ENCODE results near the gene MAD1L1.
"Not testable (repeated sequence)": the region's sequence is repeated elsewhere in the genome, so short reads cannot be mapped to it uniquely, and the experiment has no call there.

The MAD1L1 gene

DNA sequence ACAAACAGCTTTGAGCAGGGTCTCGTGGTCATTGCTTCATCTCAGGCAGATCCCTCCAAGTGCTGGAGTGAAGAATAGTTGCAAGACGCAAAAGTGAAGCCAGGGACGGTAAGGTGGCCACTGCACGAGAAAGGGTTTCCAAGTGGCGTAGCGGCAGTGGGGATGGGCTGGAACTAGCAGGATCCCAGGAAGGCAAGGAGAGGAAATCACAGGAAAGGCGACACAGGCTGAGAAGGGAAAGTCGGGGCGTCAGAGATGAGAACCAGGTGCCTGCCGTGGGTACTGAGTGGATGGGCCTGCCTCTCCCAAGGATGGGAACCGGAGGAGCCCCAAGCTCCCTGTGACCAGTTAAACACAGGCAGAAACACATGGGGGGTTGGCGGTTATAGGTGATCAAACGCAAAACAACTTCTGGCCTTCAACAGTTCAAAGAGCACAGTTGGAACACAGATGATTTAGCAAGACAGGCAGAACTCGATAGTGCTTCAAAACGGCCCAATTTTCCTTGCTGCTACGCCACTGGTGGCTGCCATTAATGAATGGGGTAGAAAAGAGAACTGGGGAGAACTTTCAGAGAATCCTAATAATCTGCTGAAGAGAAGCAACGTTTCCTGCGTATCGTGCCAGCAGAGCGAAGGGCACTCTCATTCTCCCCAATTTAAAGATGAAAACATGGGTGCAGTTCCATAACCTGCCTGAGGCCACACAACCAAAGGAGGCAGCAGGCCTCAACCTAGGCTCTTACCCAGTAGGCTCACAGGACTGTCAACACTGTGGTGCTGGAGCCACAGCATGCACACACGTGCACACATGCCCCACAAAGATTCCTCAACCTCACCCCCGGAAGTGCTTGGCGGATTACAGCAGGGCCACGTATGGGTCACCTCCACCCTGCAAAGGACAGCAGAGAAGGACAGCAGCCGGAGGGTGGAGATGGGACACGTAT lies 61.9 kb downstream of the MAD1L1 start:
- no peak for DNase-seq

DNA sequence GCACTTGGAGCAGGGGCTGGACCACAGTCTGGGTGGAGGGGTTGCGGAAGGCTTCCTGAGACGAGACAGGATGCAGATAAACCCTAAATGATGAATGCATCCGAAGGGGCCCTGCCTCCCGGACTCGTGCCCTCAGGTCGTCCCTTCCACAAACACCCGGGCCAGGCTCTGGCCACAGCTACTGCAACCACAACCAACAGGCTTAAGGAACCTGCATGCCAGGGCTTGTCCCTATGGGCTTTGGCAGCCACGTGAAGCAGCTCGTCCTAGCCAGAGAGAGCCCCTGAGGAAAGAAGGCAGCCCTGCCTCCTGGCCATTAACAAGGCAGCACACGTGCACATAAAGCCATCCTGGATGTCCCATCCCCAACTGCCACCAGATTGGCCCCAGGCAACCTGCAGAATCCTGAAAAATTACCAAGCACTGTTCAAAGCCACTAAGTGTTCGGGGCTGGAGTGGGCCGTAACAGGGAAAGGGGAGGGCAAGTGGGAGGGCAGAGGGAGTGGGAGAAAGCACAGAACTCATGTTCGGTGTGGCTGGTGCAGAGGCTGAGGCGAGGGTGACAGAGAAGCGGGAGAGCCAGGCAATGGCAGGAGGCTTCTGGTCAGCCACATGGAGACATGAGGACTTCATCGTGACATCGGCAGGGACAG lies 62.7 kb downstream of the MAD1L1 start:
- DNase-seq, result no peak

DNA sequence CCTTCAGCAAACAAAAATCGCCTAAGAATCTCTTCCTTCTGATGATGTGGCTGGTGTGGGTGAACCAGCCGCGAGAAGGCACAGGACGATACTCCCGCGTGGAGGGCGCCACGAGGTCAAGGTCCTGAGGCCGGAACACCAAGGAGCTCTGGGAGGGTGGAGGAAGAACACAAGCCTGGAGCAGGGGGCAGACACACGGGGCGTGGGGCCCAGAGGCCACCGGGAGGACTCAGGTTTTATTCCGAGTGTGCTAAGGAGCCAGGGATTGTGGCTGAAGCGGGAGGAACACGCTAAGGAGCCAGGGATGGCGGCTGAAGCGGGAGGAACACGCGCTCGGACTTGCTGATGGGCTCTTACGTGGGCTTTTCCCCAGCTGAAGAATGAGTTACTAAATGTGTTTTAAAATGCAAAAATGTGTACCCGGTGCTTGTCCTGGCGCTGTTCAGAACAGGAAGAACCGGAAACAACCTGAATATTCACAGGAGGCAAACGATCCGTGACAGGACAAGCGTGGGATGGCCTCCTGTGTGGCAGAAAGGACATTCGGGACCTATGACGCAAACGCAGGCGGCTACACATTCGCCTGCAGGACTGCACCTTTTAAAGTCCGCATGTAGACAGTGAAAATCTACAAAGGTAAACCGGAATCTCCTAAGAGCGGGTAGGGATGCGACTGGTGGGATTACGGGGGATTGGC lies 64.0 kb downstream of the MAD1L1 start:
- DNase-seq, result no peak

DNA sequence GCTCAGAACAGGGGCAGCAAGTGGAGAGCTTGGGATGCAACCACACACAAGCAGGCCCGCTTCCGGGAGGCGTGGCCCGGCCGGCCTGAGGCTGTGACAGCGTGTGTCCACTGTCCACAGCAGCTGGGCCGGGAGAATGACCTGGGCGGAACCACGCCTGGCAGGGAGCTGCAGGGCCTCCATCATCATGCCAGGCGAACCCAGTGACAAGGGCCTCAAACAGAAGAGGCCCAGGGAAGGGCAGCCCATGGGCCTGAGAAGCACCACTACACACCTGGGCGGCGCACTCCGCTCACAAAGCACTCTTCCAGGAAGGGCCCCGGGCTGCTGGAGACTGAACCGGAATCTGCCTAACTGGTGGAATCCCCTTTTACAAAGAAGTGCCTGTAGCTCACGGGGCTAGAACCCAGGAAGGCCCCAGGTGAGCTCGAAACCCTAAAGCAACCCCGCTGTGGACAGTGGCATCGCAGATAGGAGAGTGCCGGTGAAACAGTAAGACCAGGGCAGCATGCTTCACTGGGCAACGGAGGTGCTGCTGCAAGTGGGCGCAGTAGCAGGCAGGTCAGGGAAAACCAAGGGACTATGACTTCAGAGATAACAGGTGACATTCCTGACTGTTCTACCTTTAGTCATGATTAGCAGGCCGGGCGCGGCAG lies 66.0 kb downstream of the MAD1L1 start:
- no peak for DNase-seq

DNA sequence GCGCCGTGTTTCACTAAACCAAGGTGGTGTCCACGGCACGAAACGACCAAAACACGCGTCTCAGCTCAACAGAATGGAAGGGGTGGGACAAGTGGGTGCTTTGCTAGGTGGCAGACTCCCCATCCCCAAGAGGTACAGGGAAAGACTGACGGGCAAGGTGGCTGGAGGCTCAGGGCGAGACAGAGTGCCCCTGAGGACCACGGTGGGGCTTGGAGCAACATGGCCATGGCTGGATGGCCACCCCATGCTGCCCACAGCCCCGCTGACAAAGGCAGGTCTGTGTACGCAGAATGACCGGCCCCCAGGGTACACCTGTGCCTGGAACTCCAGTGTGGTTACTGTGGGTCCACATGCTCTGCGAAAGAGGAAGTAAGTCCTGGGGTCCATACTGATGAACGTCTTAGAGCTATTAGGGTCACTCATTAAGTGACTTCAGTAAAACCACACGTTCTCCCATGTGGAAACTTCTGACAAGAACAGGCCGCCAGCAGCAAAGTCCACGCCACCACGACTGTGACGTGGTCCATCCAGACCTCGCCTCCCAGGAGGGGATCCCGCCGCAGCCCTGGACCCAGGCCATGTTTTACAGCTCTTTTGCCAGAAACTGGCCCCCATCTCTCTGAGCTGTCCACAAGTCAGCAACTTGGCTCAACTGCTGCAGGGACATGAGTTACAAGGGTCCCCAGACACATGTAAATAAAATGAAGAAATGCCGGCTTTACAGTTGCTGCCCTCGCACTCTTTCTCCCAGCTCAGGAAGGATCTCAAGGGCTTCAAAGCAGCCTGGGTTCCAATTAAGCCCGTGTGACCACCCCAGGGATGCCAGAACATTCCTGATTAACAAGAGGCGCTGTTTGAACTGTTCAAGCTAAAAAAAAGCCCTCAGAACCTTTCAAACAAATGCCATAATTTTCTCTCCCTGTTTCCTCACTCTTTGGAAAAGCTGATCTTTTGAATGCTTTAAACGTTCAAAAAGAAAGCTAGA lies 66.8 kb downstream of the MAD1L1 start:
- no peak for DNase-seq

DNA sequence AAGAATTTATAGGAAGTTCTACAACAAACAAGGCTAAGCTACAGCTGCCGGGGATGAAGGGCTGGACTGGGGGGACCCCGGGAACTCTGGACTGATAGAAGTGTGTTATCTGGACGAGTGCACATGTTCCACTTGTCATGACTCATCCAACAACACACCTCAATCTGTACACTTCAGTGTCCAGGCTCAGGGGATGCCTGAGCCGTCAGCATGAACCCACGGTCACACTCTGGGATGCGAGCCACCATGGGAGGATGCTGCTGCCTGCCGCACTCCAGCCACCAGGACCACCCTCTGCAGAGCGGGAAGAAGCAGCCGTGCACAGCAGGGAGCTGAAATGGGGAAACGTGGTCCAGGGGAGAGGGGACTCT lies 67.5 kb downstream of the MAD1L1 start:
- DNase-seq, result no peak

DNA sequence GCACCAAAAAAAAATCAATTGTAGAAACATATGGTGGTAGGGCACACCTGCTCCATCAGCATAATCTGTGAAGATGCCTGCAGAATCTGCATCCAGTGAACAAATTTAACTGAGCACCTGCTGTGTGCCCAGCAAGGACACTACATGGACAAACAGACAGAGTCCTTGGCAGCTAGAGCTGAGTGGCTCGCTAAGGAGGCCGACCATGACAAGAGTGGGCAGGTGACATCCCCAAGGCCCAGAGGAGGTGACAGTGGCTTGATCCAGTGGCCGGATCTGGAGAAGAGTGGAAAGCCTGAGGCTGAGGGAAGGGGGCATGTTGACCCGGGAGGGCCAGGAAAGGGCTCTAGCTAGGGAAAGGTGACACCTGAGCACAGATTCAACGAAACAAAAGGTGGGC lies 68.1 kb downstream of the MAD1L1 start:
- DNase-seq, result no peak

DNA sequence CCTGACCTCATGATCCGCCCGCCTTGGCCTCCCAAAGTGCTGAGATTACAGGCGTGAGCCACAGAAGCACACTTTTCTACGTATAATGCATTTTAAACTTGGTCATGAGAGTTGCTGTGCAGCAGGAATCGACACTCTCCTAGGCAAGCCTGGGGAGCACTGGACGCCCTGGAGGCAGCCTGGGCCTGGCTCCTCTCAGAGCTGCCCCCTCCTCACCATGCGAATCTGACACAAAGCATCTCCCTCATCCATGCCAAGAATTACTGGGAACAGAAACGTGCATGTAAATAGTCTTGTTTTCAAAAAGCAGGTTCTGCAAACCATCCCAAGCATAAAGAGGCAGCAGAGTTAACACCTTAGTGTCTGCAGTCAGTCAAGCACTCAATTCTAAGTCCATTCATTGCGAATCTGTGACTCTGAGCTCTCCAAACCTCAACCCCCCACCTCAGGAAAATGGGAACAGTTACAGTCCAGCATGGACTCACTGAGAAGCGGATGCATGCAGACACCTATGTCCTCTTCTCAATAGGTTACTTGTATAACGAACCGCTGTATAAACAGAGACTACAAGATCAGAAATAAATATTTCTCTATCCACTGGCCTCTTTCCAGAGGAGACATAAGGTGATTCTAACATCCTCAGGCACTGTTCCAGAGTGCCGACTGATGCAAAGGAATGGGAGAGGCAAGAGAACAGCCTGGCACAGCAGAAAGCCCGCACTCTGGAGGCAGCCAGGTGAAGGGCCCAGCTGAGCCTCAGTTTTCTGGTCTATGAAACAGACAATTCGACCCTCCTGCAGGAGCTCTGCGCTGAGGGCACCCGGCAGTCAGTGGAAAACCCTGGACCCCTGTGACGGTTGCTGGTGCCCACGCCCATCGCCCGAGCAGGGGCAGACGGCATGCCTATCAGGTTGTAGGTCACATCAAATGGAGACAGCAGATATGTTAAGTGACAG lies 68.9 kb downstream of the MAD1L1 start:
- DNase-seq, result no peak

DNA sequence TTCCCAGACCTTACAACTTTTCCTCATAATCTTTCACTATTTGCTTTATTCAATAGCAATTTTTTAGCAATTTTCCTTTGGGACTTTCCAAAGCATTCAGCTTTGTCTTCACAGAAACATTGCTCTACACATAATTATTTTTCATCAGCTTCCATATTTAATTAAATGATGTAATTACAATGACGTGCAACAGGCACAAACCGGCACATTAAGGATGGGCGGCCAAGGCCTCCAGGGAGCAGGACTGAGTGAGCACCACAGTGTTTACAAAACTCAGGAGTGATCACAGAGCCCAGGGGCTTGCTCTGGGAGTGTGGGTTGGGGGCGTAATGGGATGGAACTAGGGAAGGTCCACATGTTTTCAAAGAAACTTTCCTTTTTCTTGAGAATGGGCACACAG lies 69.8 kb downstream of the MAD1L1 start:
- no peak for DNase-seq

DNA sequence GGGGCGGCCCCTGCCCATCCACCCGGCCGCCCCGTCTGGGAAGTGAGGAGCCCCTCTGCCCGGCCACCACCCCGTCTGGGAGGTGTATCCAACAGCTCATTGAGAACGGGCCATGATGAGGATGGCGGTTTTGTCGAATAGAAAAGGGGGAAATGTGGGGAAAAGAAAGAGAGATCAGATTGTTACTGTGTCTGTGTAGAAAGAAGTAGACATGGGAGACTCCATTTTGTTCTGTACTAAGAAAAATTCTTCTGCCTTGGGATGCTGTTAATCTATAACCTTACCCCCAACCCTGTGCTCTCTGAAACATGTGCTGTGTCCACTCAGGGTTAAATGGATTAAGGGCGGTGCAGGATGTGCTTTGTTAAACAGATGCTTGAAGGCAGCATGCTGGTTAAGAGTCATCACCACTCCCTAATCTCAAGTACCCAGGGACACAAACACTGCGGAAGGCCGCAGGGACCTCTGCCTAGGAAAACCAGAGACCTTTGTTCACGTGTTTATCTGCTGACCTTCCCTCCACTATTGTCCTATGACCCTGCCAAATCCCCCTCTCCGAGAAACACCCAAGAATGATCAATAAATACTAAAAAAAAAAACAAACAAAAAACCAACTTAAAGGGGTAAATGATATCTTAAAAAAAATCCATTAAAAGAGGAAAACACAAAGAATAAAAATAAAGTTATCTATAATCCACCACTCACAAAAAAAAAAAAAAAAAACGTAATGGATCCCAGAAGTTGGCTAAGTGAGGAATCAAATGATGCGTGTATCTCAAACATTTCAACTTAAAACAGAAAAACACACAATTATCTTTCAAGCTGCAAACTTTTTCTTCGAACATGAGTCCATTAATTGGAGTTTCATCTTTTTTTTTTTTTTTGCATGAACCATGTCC lies 70.5 kb downstream of the MAD1L1 start:
- not testable (repeated sequence) for DNase-seq

DNA sequence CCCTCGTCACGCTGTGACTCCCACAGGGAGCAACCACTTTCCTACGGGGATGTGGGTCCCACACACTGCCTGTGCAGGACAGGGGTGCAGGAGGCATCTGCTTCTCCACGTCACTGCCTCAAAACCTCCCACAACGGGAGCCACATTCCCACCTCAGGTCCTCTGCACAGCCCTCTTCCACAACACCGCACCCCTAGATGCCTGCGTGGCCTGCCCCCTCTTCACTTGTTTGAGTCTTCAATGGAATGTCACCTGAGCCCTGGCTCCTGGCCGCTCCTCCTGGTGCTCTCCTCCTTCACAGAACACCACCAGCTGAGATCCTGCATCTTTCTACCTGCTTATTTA lies 73.6 kb downstream of the MAD1L1 start:
- DNase-seq, result no peak

DNA sequence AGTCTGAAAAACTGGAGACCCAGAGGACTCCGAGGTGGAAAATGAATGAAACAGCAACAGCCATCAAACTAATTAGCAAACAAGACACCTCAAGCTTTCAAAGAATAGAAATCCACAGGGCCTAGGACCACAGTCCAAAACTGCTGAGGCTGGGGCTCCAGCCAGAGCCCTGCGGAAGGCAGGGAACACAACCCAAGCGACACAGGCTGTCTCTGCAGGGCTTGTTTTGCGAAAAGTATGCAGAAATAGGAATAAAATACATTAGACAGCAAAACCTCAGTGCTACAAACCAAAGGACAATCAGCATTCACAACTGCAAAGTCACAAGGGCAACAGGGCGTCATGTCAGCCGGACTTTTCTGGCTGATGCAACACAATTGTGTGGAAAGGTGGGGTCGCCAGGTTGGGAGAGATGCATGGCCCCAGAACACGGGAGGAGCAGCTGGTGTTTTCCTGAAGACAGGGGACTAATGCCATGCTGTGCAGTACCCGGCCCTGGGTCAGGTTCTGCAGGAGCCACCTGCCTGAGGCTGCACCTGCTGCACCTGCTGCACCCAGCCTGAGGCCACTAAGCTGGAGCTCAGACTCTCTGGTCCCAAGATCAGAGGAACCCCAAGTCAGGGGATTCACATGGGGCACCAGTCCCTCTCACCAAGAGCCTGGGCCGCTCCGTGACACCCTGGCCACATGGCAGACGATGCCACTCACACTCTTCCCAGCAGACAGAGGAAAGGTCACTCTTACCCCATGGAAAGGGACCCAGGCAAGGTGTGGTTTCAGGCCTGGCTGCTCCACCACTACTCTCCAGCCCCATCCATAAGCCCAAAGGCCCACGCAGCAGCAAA lies 74.2 kb downstream of the MAD1L1 start:
- DNase-seq, result no peak

DNA sequence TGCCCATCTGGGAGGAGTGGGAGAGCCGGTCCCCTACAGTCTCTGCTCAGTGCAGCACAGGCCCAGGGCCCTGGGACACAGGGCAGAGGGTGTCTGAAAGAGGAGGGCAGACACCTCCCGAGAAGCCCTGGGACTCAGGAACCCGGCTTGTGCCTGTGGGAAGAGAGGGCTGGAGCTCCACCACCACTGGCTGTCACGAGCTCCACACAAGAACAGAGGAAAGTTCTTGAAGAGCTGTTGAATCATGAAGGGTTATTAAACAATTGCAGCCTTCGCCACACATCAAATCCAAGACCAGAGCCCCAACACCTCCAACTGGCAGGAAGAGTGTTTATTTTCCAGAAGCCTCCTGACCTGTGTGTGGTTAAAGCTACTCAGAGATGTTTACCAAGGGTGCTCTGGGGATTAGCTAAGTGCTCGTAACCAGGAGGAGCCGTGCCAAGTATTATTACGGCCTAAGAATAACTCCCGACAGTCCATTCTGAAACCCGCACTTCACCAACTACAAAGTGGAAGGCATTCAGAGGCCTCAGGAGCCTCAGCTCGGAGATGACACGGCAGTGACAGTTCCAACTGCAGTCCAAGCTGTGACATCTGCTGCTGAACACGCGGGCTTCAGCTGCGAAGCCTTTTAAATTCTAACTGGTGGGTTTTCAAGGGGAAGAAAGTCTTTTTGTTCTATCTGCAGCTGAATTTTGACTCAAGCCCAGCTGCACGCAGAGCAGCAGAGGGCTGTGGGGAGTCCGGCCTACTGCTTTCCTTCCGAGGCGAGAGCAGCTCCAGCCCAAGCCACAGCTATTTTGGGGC lies 75.1 kb downstream of the MAD1L1 start:
- peak; percentile 36 for DNase-seq

DNA sequence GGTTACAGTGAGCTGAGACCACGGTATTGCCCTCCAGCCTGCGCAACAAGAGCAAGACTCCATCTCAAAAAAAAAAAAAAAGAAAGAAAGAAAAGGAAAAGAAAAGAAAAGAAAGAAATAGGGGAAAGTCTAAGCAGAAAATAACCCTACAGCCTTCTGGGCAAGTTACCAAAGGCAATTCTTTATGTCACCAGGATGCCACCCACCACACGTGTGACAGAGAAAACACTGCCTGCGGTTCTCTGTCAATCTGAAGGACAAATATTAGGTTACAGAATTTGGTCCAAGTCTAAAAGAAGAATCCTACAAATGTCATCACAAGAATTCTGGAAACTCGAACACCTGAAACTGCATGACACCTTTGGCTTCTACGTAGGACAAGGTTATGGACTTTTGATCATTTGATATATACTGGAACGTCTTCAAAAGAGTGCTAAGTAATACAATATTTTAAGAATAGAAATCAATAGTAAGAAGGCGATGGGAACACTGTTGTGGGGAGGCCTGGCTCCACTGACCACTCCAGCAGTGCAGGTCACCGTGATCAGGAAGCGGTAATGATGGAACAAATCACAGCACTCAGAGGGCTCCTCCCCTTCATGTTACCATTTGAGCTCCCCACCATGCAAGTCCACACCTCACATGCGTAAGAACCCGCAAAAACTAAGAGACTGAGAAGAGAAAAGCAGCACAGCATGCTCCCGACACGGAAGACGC lies 75.8 kb downstream of the MAD1L1 start:
- DNase-seq, result no peak

DNA sequence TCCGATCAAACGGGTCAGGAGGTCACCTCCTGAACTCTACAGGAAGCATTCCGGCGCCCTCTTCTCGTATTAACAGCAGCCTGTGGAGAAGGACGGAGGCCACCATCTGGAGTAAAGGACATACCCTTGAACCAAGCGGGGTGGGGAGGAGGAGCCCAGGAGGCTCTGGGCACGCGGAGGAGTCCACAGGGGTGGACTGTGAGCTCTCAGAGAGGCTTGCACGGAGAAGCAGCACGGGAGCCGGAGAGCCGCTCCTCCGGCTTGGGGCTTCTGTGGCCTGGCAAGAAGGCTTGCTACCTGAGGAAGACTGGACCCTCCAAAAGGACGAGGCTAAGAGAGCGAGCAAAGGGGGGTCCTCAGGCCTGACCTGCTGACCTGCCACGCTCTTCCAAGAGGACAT lies 77.9 kb downstream of the MAD1L1 start:
- DNase-seq, result no peak

DNA sequence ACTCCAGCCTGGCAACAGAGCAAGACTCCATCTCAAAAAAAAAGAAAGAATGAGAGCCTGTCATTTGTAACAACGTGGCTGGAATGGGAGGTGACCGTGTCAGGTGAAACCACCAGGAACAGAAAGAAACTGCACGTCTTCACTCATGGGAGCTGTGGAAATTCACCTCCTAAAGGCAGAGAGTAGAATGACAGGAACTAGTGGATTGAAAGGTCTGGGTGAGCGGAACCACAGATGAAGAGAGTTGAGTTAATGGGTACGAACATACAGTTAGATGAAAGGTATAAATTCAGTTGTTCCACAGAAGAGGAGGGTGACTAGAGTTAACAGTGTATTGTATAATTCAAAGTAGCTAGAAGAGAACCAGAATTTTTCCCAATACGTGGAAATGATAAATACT lies 78.6 kb downstream of the MAD1L1 start:
- DNase-seq, result no peak

DNA sequence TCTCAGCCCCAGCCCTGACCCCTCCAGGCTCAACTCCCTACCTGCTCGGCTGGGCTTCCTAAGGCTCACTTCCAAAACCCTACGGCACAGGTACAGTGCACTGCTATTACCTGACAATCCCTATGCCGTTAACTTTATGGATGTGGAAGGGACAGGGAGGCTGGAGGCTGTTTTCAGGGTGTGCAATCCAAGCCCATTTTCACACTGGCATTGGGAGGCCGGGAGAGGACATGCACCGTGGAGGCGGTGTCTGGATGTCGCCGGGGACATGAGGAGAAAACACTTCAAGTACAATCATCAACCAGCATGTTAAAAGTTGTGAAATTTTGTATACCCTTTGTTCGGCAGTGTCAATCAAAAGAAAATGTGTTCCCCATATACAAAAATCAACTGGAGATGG lies 80.1 kb downstream of the MAD1L1 start:
- no peak for DNase-seq

Data from NCI-H774 (cell line).